Astrocyte (in vitro differentiated cells and primary cell): ENCODE measurements around the gene NACC1. TPM values are rescaled to one million over a fixed set of nuclear protein-coding genes. Genes with fewer than 3 reads are reported as not detected.
"Not testable (repeated sequence)": the region's sequence is repeated elsewhere in the genome, so short reads cannot be mapped to it uniquely, and the experiment has no call there.

Experiments used
- DNase-seq: peaks from one replicate; pipeline ENCODE4 v3.0.0-alpha.2; 2010; ENCODE audit warnings: low read depth
- FAIRE-seq: peaks from 2 replicates; lab custom pipeline; 2011; peaks lifted over from hg19 to GRCh38; lab: Jason Lieb, UNC
- H2AFZ ChIP-seq: 2 replicates; pipeline ENCODE4 v1.6.0; 2012; ENCODE audit warnings: low read depth, low read length, inconsistent platforms
- H3K27ac ChIP-seq: 2 replicates; pipeline ENCODE4 v1.5.1; 2011; ENCODE audit warnings: low read depth, low read length, inconsistent platforms
- H3K27me3 ChIP-seq: 2 replicates; pipeline ENCODE4 v1.6.0; 2011; ENCODE audit warnings: low read length, inconsistent platforms; ENCODE audit not compliant: insufficient read depth
- H3K36me3 ChIP-seq: 2 replicates; pipeline ENCODE4 v1.5.1; 2011; ENCODE audit warnings: low read length, inconsistent platforms; ENCODE audit not compliant: insufficient read depth
- H3K4me1 ChIP-seq: 2 replicates; pipeline ENCODE4 v1.5.1; 2011; ENCODE audit warnings: low read length, inconsistent platforms; ENCODE audit not compliant: insufficient read depth
- H3K4me2 ChIP-seq: 2 replicates; pipeline ENCODE4 v1.6.0; 2012; ENCODE audit warnings: low read length, inconsistent platforms
- H3K4me3 ChIP-seq: 2 replicates; pipeline ENCODE4 v1.5.1; 2011; ENCODE audit warnings: low read depth, mild to moderate bottlenecking, low read length, inconsistent platforms; ENCODE audit not compliant: insufficient read depth
- H3K79me2 ChIP-seq: 2 replicates; pipeline ENCODE4 v1.6.0; 2012; ENCODE audit warnings: mild to moderate bottlenecking, low read length, inconsistent platforms; ENCODE audit not compliant: insufficient read depth
- H3K9ac ChIP-seq: 2 replicates; pipeline ENCODE4 v1.6.0; 2012; ENCODE audit warnings: mild to moderate bottlenecking, low read length, inconsistent platforms
- H3K9me3 ChIP-seq: 2 replicates; pipeline ENCODE4 v1.5.1; 2012; ENCODE audit warnings: low read depth, mild to moderate bottlenecking, low read length, inconsistent platforms; ENCODE audit not compliant: insufficient read depth
- H4K20me1 ChIP-seq: 2 replicates; pipeline ENCODE4 v1.6.0; 2012; ENCODE audit warnings: low read length, inconsistent platforms; ENCODE audit not compliant: insufficient read depth
- H3K27ac Mint-ChIP-seq: one replicate; pipeline ENCODE4 v1.8.0; 2021; ENCODE audit warnings: mild to moderate bottlenecking, mixed read lengths; ENCODE audit not compliant: unreplicated experiment
- H3K27me3 Mint-ChIP-seq: one replicate; pipeline ENCODE4 v1.8.0; 2021; ENCODE audit warnings: low read depth, mixed read lengths; ENCODE audit not compliant: unreplicated experiment
- H3K36me3 Mint-ChIP-seq: one replicate; pipeline ENCODE4 v1.8.0; 2021; ENCODE audit warnings: low read depth, mixed read lengths; ENCODE audit not compliant: unreplicated experiment
- H3K4me1 Mint-ChIP-seq: one replicate; pipeline ENCODE4 v1.8.0; 2021; ENCODE audit warnings: low read depth, mixed read lengths; ENCODE audit not compliant: unreplicated experiment
- H3K4me3 Mint-ChIP-seq: one replicate; pipeline ENCODE4 v1.8.0; 2021; ENCODE audit warnings: mild to moderate bottlenecking, moderate library complexity, mixed read lengths; ENCODE audit not compliant: unreplicated experiment
- H3K9me3 Mint-ChIP-seq: one replicate; pipeline ENCODE4 v1.8.0; 2021; ENCODE audit warnings: mild to moderate bottlenecking, mixed read lengths; ENCODE audit not compliant: unreplicated experiment
- CTCF ChIP-seq: IDR thresholded peaks from 2 replicates; pipeline ENCODE4 v1.5.1; 2011; ENCODE audit warnings: low read depth, mild to moderate bottlenecking, inconsistent platforms, low read length, moderate library complexity; ENCODE audit not compliant: insufficient read depth
- EZH2 ChIP-seq: IDR thresholded peaks from 2 replicates; pipeline ENCODE4 v1.6.1; 2012; ENCODE audit warnings: mild to moderate bottlenecking, low read length, inconsistent platforms; ENCODE audit not compliant: insufficient read depth
- total RNA-seq: library from RNA; stranded (reverse); gene quantifications from 2 replicates; pipeline ENCODE4 v1.2.1, GENCODE V29; 2021

Gene NACC1
- total RNA-seq, 1 donor from 2014 or later, result 104 TPM

DNA sequence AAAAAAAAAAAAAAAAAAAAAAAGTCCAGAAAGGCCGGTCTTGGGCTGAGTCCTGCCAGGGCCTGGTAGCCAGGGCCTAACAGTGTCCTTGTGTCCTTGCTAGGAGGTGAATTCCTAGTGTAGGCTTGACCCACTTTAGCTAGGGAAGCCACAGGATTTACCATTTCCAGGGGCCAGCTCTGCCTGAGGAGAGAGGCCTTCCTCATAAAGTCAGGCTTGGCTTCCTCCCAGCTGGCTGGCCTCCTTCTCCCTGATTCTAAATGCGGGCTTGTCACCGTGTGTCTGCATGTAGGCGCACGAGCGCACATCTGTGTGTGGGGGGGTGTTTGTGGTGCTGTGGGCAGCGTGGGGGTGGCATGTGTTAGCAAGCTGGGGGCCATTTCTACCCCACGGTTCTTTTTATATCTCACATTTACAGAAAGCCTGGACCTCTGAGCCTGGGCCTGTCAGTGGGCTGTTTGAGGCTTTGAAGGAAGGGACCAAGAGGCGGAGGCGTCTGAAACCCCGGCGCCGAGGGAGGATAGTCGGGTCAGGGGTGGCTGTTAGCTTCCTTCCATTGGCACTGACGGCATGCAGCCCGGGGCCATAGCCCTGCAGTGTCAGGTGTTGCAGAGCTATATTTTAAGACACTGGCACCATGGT, 63.8 kb downstream of the NACC1 start:
- Histone ChIP-seq H3K9ac (no peak overlapping the region), H3K27me3 (no peaks in the 10 kb centered on the region), H3K79me2 (no peaks in the 10 kb centered on the region), H3K4me2 (peak overlapping the region; percentile 21), H2AFZ (peak overlapping the region; percentile 19), H3K9me3 (no peaks in the 10 kb centered on the region), H4K20me1 (no peaks in the 10 kb centered on the region), H3K36me3 (no peaks in the 10 kb centered on the region), H3K4me3 (no peak overlapping the region), H3K27ac (no peak overlapping the region), H3K4me1 (peaks cover 6% of the 10 kb centered on the region)
- no peak overlapping the region for H3K4me3 Mint-ChIP-seq
- no peak for TF ChIP-seq CTCF
- no peak for TF ChIP-seq EZH2
- no peaks in the 10 kb centered on the region for H3K36me3 Mint-ChIP-seq
- peak overlapping the region; percentile 75 for H3K27ac Mint-ChIP-seq
- peaks cover 4% of the 10 kb centered on the region for H3K4me1 Mint-ChIP-seq
- DNase-seq, result peak; percentile 66
- FAIRE-seq, result no peak
- no peaks in the 10 kb centered on the region for H3K9me3 Mint-ChIP-seq
- no peaks in the 10 kb centered on the region for H3K27me3 Mint-ChIP-seq

DNA sequence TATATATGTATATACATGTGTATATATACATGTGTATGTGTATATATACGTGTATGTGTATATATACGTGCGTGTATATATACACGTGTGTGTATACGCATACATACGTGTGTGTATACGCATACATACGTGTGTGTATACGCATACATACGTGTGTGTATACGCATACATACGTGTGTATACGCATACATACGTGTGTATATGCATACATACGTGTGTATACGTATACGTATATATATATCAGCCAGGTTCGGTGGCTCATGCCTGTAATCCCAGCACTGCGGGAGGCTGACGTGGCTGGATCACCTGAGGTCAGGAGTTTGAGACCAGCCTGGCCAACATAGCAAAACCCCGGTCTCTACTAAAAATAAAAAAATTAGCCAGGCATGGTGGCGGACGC, 66.9 kb downstream of the NACC1 start:
- H3K79me2 ChIP-seq, H3K9me3 ChIP-seq, H3K4me2 ChIP-seq, H3K9ac ChIP-seq, H3K27ac Mint-ChIP-seq, H3K4me3 Mint-ChIP-seq, H3K36me3 ChIP-seq, H4K20me1 ChIP-seq, H3K27me3 ChIP-seq, H3K4me3 ChIP-seq, H3K9me3 Mint-ChIP-seq, FAIRE-seq, H2AFZ ChIP-seq, H3K27ac ChIP-seq, H3K36me3 Mint-ChIP-seq, H3K27me3 Mint-ChIP-seq, H3K4me1 Mint-ChIP-seq, DNase-seq, H3K4me1 ChIP-seq: not testable (repeated sequence)

DNA sequence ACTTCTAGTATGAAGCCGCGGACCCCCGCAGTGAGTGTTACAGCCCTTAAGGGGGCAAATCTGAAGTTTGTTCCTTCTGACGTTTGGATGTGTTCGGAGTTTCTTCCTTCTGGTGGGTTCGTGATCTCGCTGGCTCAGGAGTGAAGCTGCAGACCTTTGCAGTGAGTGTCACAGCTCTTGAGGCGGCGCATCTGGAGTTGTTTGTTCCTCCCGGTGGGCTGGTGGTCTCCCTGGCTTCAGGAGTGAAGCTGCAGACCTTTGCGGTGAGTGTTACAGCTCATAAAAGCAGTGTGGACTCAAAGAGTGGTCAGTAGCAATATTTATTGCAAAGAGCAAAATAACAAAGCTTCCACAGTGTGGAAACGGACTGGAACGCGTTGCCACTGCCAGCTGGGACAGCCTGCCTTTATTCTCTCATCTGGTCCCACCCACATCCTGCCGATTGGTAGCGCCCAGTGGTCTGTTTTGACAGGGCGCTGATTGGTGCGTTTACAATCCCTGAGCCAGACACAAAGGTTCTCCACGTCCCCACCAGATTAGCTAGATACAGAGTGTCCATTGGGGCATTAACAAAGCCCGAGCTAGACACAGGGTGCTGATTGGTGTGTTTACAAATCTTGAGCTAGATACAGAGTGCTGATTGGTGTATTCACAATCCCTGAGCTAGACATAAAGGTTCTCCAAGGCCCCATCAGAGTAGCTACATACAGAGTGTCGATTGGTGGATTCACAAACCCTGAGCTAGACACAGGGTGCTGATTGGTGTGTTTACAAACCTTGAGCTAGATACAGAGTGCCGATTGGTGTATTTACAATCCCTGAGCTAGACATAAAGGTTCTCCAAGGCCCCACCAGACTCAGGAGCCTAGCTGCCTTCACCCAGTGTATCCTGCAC, 67.9 kb downstream of the NACC1 start:
- not testable (repeated sequence) for DNase-seq, H3K36me3 ChIP-seq, H3K9ac ChIP-seq, H4K20me1 ChIP-seq, H3K36me3 Mint-ChIP-seq, H3K79me2 ChIP-seq, H3K4me1 ChIP-seq, H3K27me3 ChIP-seq, H3K9me3 Mint-ChIP-seq, H3K27ac ChIP-seq, FAIRE-seq, H3K9me3 ChIP-seq, H3K4me2 ChIP-seq, H3K27me3 Mint-ChIP-seq, H3K27ac Mint-ChIP-seq, H3K4me3 Mint-ChIP-seq, H3K4me1 Mint-ChIP-seq, H3K4me3 ChIP-seq, H2AFZ ChIP-seq

- not testable (repeated sequence) for H3K36me3 ChIP-seq, H3K4me2 ChIP-seq, H4K20me1 ChIP-seq, FAIRE-seq, H3K4me1 Mint-ChIP-seq, H3K27me3 Mint-ChIP-seq, H3K4me3 ChIP-seq, H3K27ac ChIP-seq, H3K79me2 ChIP-seq, H3K27me3 ChIP-seq, H3K4me1 ChIP-seq, H3K9ac ChIP-seq, H2AFZ ChIP-seq, H3K9me3 ChIP-seq, H3K36me3 Mint-ChIP-seq, H3K9me3 Mint-ChIP-seq, H3K27ac Mint-ChIP-seq, DNase-seq, H3K4me3 Mint-ChIP-seq
Measured at GRCh38 chr19:13186688-13187087, 68.6 kb downstream of the NACC1 start.
